Midbrain (tissue), 1 donor: ENCODE data around the gene CAPN2.
"Not testable (repeated sequence)": the region's sequence is repeated elsewhere in the genome, so short reads cannot be mapped to it uniquely, and the experiment has no call there.

ENCODE experiments used
- DNase-seq: peaks from one replicate; lab custom pipeline; 2025; lab: John Stamatoyannopoulos, UW

CAPN2 gene

DNA sequence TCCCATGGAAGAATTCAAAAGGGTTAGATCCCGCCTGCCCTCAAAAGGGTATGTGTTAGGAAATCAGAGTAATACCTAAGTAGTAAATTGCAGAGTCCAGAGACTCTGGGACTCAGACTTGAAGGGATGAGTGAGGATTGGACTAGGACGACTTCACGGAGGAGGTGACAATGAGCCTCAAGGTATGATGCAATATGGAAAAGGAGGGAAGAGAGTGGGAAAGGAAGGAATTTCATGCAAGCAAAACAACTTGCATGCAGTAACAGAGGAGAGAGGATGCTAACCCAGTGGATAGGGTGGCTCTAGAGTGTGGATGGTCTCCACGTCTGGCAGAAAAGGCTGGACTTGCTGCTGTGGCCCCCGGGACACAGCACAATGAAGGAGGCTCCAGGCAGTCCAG is 4.8 kb downstream of the CAPN2 start:
- DNase-seq, result no peak

DNA sequence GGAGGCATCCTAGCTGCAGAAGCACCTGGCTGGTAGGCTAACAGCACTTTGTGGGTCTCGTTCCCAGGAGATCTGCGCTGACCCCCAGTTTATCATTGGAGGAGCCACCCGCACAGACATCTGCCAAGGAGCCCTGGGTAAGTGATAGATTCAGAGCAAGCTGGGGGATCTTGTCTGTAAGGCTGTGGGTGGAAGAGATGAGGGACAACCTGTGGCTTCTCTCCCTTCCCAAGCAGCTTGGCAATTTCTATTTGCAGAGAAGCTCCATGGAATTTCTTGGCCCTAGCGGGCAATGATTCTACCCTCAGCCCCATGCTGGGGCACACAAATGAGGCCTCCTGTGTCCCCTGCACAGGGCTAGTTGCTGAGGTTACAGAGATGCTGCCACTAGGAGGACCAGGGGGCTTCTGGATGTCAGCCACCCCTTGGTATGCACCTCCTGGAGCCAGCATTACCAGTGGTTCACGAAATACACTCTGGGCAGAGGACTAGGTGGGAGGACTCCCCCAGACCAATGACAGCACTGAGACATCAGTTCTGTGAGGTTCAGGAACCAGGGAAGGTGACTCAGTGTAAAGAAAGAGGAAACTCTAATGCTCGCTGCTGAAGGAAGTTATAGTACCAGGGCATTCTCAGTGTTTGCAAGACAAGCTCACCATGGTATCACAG is 5.5 kb downstream of the CAPN2 start:
- no peak for DNase-seq

DNA sequence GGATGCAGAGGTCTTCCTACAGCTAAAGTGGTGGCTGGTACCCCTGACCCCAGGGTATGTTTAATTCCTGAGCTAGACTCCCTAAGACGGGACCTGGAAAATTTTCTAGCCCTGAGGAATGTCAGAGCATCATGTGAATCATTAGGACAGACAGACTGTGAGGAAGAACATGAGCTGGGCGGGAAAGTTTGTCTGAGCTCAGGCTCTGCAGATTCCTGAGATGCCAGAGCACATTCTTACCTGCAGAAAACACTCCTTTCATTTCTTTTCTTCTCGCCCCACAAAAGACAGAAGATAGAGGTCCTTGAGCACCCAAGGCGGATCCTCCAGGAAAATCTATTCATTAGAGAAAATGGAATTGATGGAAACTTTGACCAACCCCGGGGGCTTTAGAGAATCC is 6.5 kb downstream of the CAPN2 start:
- DNase-seq, result no peak

DNA sequence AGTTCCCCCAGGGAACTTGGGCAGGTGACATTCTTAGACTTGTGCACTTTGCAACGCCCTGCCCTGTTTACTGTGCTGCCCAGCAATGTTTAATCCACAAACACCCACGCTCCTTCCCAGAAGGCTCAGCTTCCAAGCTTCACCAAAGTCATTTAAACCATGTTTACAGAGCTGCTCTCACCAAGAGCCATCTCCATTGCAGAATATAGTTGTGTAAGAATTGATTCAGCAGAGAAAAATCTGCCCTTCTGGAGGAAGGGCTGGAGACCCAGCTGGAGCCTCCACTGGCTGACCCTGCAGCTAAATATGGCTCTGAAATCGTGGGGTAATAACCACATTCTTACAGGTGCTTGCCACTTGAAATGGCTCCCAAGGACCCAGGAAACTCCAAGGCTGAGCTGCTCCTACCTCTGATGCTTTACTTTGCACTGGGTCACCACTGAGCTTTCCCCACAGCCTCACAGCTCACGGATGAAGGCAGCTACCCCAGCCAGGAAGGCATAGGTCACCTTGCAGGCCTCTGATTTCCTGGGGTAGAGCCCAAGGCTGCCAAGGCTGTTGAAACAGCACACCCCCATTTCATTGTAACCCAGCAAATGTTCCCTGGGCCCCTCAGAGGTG is 8.7 kb downstream of the CAPN2 start:
- DNase-seq, result no peak

DNA sequence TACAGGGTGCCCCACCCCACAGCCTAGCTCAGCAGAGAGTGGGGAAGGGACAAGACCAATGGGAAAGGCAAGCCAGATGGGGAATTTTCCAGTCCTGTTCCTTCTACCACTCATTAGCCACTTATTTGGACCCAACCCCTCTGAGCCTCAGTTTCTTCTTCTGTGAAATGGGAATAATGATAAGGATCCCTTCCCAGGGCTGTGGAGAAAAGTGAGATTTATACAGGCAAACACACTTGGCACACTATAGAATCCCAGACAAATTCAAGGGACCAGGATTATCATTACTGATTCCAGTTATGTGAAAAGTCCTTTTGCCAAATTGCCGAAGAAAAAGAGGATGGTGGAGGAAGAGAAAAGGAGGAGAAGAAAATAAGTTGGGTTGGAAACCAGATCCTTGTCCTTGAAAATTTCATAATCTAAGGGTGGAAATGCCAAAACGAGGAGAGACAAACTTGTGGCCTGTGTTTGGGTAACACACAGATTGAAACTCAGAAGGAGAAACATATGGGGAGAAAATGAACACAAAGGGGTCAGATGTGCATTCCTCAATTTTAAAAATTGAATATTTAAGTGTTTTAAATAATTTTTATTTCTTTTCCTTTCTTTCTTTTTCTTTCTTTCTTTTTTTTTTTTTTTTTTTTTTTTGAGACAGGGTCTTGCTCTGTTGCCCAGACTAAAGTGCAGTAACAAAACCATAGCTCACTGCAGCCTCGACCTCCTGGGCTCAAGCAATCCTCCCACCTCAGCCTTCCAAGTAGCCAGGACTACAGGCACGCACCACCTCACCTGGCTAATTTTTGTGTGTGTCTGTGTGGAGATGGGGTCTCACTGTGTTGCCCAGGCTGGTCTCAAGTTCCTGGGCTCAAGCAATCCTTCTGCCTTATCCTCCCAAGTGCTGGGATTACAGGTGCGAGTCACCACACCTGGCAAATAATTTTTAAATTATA is 9.6 kb downstream of the CAPN2 start:
- DNase-seq, result no peak

DNA sequence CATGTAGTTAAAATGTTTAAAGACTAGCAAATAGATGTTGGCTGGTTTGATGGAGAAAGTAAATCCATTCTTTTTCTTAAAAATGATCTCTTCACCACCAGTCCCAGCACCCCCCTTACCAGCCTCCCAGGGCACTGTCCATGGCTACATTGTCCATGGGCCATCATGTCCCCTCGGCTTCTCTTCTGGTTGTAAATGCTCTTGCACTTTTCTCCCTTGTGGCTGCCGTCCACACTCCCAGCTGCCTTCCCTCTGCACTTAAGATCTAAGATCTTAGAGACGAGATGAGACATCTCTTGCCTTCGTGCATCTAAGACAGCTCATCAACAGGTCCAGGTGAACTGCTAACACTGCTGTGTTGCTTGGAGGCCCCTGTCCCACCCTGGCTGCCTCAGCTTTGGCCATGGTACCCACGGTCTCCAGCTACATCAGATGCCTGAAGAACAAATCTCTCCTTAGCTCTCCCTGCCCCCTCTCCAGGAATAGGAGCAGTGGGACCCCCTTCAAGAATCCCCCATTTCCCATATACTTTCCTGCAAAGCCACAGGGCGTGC is 11.1 kb downstream of the CAPN2 start:
- DNase-seq, result no peak

DNA sequence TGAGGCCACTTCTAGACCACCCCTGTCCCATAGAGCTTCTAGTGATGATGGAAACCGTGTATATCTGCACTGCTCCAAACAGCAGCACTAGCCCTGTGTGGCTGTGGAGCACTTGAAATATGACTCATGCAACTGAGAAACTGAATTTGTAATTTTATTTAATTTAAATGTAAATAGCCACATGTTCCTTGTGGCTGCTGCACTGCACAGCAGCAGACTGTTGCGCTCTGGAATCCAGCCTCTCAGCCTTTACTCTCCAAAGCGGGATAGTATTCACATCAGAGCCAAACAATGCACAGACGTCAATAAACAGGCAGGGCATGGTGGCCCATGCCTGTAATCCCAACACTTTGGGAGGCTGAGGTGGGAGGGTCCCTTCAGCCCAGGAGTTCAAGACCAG is 12.0 kb downstream of the CAPN2 start:
- no peak for DNase-seq

DNA sequence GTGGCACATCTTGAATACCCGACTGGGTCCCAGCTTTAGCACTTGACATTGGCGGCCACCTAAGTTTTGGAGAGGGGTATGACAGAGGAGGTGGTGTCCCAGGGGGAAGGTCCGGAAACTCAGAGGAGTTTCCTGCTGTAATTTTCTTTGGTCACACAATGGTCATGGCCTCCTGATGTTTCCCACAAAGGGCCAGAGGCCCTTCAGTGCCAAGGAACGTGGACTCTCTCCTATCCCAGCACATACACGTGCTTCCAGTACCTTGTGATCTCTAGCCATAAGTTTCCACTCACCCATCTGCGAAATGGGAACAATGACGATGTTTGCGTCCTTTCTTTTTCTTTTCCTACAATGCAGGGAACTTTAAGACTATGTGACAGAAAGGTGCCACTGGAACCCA is 13.2 kb downstream of the CAPN2 start:
- DNase-seq, result no peak

DNA sequence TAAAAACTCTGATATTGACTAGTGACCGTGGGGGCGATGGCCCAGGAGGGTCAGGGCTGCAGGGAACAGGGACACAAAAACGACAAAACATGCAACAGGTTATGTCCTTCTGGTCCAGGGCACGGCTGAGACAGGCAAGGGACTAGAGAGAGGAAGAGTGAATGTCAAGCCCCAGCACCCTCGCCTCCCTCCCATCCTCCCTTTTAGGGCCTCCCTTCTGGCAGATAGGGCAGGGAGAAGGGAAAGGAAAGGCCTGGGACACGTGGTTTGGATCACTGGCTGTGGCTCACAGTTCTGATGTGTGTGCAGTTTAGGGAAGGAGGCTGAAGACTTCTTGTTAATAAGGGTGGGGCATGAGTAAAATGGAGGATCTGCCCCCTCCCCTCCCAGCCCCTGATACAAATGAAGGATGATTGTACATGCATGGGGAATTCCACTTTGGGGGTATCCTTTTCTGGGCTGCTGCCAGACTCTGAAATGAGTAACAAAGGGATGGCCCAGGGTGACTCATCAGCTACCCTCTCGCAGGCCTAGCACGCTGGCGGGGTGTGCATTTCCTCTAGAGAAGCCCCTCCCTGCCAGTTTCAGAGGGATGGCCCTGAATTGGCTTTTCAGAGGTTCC is 14.2 kb downstream of the CAPN2 start:
- DNase-seq, result no peak

DNA sequence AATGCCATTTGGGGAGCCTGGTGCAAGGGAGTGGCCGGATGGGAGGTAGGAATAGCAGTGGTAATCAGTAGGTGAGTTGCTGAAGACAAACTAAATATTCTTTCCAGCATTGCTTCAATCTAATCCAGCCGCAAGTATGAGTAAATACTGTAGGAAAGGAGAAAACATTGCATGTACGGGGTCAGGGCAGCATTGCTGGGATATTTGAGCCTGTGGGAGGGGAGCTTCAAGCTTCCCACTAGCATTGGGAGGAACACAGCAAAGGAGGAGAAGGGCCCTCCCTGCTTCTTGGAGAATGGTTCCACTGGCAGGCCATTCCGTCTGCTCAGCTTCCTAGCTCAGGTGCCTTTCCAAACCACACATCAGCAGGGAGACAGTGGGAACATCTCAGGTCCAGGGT is 15.2 kb downstream of the CAPN2 start:
- DNase-seq, result no peak

DNA sequence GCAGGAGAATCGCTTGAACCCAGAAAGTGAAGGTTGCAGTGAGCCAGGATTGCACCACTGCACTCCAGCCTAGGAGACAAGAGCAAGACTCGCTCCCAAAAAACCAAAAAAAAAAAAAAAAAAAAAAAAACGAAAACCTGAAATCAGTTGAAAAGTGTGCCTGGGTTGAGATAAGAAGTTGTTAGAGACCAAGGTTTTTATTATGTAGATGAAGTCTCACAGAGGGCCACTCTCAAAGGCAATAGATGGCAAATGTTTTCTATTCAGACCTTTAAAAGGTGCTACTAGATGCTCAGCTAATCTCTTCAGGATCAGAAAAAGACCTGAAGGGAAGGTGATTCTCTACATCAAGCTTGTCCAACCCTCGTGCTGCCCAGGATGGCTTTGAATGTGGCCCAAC is 17.6 kb downstream of the CAPN2 start:
- no peak for DNase-seq

DNA sequence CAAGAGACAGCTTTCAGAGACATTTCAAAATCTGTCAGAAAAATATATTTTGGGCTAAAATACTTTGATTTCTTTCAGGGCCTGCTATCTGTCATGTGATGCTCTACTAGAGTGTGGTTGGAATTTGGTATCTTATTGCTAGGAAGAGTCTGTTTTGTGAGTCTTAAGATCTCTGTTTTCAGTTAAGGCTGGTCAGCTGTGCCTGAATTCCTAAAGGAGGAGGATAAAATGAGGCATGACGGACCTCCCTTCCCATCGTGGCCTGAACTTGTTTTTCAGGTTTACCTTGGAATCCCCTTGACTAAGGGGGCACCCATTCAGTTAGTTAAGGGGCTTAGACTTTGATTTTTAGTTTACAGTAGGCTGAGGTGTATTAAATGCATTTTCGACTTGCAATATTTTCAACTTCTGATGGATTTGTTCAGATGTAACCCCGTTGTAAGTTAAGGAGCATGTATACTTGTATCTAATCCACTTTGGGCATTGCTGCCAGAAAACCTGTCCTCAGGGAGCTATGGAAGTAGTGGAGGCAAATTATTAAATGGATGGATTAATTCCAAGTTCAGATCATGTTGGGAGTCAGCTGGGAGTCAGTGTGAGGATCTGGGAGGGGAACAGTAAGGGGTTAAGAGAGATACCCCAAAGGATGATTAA is 18.3 kb downstream of the CAPN2 start:
- no peak for DNase-seq

DNA sequence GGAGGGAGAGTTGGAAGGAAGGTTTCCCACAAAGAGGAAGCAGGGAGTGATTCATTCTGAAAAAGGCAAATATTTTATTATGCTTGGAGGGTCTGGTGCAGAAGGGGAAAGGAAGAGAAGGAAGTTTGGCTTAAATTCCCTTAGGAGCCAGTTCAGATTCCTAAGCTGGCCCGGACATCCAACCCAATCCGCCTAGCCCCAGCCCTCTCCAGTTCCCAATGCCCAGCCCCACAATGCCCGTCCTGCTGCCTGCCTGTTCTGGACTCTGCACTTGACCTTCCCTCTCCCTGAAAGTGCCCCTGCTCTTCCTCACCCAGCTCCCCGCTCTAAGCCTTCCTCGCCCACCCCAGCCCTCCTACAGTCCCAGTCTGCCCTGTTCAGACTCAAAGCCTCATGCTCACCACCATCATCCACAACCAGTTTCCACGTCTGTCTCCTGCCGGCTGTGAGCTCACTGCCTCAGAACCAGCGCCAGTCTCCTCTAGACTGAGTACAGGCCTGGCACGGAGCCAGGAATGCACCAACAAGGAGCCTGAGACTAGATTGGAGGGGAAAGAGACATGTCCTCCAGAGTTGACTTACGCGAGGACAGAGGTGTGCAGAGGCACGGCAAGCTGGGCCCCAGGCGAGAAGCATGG is 18.9 kb downstream of the CAPN2 start:
- DNase-seq, result peak; percentile 58

DNA sequence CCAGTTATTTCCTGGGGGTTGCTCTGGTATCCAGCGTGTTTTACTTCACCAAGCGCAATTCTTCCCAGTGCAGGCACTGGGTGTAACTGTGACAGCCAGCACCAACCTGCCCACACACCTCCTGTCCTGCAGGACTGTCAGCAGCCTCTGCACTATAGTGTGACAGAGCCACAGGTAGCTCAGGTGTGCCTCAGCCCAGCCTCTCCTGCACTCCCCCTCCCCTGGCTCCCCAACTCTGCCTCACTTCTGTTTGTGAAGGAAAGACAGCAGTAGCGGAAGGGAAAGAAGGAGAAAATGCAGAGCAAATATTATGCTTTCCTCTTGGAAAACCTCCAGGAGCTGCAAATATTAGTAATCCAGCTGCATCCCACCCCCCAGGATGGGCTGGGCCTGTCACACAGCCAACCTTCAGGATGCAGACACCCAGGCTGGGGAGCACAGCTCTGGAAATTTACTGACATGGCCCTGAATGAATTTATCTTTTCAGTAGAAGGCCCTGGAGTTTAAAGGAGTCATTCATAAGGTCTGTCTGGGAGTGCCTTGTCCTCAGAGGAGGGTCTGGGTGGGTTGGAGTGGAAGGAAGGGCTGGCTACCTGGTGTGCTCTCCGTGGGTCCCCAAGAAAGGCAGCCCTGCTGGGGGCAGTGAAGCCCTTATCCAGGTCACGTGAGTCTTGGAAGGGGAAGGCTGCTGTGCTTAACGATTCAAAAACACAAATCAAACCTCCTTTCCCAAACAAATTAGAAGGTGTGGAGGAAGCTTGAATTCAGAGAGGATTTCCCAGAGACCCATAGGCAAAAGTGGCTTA is 20.9 kb downstream of the CAPN2 start:
- DNase-seq, result no peak

DNA sequence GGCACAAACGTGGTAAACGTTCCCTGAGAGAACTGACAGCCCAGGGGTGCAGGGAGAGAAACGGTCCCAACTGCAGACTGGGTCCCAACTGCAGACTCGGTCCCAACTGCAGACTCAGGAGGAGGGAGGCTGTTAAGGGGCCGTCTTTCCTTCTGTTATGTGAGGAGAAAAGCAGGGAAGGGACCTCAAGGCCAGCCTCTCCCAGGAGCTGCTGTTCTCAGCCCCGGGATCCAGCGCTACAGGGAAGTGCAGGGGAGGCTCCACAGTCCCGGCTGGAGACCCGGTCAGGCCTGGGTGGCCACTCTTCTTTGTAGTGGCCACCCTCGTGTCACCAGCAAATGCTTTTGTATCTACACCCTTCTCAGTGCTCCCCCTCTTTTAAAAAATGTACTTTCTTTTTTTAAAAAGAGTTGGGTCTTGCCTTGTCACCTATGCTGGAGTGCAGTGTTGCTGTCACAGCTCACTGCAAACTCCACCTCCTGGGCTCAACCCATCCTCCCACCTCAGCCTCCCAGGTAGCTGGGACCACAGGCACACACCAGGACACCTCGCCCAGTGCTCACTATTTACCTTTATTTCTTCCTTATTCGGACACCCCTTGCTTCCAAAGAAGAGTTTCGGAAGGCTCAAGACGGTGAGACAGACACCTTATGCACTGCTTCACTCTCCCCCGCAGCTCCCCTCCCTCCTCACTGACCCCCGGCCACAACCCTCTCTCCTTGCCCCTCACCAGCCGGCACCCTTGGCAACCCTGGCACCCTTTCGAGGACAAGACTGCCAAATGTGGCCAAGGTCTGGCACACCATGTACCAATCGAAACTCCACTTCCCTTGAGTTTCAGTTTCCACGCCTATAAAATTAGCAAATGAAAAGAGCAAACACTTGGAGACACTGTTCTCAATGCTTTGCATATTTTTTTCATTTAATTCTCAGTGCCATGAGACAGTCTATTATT is 21.8 kb downstream of the CAPN2 start:
- DNase-seq, result peak; percentile 44

DNA sequence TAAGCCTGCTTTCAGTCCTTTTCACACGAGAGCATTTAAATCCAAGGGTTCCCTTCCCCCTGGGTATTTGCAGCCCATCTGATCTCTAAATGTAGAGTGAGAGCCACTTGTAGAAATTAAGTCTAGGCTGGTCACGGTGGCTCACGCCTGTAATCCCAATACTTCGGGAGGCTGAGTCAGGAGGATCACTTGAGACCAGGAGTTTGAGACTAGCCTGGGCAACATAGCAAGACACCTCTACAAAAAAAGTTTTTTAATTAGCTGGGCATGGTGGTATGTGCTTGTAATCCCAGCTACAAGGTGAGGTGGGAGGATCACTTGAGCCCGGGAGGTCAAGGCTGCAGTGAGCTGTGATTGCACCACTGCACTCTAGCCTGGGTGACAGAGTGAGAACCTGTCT is 24.3 kb downstream of the CAPN2 start:
- not testable (repeated sequence) for DNase-seq

DNA sequence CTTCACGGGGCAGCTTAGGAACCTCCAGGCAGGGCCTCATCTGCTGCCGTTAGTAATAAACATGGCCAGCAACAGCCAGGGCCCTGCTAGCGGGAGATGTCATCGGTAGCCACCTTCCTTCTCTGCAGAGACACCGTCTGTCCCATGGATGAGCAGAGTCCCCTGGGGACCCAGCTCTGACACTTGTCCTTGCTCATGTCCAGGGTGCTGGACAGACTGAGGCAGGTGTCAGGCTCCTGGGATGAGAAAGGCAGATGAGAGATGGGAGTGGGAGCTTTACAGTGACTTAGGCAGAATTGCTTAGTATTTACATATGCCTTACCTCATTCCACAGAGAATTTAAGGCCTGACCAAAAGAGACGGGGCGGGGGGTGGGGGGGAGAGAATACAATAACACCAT is 25.0 kb downstream of the CAPN2 start:
- DNase-seq, result no peak

DNA sequence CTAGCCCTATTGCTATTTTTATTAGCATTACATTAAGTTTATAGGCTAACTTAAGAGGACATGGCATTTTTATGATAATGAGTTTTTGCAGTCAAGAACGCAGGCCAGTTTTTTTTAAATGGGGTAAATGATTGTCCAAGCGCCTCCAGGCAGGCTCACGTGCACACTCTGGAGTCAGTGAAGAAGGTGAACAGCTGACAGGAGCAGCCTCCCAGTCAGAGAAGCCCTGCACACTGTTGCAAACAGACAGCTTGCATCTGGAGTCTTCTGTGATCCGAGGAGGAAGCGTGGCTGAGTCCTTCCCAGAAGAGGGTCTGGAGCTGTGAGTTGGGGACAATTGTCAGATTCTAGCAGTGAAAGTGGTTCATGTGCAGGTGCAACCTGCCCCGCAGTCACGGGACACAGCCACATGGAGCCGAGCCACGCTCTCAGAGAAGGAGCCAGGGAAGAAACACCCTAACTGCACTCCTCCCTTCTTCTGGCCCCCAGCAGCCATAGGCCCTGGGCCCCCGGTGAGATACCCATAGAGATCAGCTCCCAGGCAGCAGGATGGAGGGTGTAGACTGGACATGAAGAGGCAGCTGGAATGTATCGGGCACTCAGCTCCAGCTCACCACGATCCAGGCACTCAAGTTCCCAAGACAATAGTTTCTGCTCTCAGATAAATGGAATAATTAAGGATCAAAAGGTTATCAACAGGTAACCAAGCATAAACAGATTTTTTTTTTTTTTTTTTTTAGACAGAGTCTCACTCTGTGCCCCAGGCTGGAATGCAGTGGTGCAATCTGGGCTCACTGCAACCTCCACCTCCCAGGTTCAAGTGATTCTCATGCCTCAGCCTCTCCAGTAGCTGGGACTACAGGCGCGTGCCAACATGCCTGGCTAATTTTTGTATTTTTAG is 26.4 kb downstream of the CAPN2 start:
- DNase-seq, result no peak
